NOMO-1 (cell line): Measurements from ENCODE around the gene PDE4B.
"Not testable (repeated sequence)": the region's sequence is repeated elsewhere in the genome, so short reads cannot be mapped to it uniquely, and the experiment has no call there.

Experiments
- DNase-seq, 2 experiments: peaks; one replicate each; lab custom pipeline; 2025; ENCODE audit not compliant: unreplicated experiment in 2 of 2; lab: John Stamatoyannopoulos, UW

The PDE4B gene

DNA sequence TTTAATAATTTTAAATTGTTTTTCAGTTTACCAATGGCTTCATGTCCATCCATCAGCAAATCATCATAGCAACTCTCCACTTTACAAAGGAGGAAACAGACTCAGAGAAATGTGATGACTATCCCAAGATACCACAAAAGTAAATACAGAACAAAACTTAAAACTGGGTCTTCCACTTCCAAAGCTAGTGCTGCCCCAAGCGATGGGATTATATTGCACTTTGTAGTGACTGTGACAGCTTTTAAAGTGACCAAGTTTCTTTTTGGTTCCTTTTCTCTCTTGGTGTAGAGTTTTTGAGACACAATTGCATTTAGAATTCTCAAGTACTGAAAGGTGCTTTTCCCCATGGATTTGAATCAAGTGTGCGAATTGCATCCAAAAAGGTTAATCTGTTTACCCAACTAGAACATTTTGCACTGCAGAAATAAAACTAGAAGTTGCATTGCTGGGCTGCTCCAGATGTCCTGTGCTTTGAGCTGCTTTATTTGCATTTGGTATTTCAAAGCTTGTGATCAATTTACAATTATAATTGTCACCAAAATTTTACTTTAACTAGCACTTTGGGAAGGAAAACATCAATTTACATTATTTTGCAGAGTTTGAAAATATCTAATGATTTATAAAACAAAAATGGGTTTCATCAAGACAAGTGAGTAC, 320.2 kb downstream of the PDE4B start:
- no peak for DNase-seq

DNA sequence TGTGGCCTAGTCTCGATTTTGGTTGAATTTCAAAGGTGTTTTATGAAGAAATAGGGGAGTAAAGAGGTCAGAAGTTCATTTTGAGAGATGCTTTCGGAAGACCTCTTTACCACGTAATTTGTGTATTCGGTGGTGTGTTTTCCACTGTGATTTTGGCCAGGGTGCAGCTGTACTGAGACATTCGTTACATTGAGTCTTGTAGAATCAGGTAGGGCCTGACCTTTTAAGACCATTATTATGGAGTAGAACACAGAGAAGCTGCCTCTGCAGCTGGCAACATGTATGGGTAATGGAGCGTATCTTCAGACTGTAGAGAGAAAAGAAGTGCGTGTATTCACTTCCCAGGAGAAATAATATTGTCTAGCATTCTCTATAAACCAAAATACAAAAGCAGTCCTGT, 326.5 kb downstream of the PDE4B start:
- DNase-seq, result no peak

DNA sequence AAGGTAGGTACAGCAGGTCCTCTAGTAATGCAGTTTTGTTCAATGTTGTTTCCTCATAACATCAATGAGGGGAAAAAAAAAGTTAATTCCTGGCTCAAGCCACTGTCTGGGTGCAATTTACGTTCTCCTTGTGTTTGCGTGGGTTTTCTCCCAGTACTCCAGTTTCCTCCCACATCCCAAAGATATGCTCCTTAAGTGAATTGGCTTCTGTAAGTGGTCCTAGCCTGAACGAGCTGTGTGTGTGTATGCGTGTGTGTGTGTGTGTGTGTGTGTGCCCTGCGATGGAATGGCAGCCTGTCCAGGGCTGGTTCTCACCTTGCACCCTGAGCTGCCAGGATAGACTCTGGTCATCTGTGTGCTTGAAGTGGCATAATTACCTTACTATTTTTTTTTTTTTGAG, 332.0 kb downstream of the PDE4B start:
- no peak for DNase-seq

DNA sequence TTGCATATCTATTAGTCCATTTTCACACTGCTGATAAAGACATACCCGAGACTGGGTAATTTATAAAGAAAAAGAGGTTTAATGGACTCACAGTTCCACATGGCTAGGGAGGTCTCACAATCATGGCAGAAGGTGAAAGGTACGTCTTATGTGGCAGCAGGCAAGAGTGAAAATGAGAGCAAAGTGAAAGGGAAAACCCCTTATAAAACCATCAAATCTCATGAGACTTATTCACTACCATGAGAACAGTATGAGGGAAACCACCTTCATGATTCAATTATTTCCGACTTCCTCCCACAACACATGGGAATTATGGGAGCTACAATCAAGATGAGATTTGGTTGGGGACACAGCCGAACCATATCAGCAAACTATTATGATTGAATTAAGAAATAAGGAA, 335.9 kb downstream of the PDE4B start:
- DNase-seq, result not testable (repeated sequence)

DNA sequence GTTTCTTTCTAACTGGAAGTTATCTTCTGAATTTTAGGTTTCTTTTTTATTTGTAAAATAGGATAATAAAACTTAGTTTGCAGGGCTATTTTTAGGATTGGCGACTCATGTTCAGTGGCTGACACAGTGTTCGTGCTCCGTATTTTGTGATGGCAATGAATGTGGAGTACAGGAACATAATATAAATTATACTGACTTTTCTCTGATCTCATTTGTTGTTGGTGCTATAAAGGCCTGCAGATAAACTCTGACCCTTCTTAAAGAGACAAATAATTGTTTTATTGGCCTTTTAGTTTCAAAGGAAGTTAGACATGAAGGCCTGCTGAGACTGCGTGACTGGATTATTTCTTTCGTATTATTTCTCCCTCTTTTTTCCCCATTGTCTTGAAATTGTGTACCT, 339.6 kb downstream of the PDE4B start:
- DNase-seq, result no peak

DNA sequence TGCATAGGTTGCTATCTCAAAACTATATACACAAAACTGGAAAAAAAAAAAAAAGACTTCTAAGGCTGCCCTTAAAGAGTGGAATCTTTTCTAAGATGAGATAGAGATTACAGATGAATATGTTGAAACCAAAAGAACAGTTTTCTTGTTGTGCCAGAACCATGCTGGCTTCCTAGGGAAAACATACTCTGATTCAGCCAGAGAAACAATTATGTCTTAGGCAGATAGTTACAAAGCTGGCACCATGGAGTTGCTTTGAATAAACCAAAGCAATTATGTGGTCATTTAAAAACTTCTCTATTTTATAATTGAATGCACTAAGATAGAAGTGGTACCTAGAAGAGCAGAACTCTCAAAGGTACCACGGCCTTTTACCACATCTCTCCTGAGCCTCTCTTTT, 341.3 kb downstream of the PDE4B start:
- no peak for DNase-seq

DNA sequence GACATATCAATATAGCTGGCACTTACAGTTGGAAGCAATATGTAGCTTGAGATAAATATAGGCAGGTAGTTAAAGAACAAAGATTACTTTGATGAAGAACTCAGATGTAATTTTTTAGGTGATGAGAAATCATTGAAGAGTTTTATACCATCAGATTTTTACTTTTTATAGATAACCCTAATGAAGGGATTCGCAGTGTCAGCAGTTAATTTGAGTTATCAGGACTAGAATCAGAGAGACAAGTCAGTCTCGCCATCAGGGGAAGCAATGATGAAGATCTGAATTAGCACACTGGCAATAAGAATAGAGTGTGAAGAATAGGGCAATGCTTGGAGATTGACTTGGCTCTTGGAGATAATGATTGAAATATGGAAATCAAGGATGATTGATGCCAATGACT, 342.5 kb downstream of the PDE4B start:
- DNase-seq, result no peak

DNA sequence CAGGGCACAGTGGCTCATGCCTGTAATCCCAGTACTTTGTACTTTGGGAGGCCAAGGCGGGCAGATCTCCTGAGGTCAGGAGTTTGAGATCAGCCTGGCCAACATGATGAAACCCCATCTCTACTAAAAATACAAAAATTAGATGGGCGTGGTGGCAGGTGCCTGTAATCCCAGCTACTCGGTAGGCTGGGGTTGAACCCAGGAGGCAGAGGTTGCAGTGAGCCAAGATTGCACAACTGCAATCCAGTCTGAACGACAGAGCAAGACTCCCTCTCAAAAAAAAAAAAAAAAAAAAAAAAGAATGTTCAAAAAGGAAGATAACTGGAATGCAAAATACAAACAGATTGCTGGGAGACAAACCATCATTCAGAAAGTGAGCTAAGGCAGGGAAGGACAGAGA, 343.7 kb downstream of the PDE4B start:
- DNase-seq, result not testable (repeated sequence)

DNA sequence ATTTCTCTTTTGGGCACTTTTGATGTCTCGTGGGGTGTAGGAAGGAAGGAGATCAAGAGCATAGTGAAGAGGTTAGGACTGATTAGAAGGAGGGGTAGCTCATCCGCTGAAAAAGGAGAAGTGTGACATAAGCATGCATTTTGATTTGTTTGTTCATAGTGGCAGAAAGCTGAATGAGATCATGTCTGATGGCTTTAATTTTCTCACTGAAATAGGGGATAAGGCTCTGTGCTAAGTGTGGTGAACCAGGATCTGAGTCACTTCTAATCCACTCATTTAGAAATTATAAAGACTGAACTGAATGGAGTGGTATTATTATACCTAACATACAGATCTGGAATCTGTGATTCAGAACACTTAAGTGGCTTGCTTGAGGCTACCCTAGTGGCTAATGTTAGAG, 344.5 kb downstream of the PDE4B start:
- no peak for DNase-seq

DNA sequence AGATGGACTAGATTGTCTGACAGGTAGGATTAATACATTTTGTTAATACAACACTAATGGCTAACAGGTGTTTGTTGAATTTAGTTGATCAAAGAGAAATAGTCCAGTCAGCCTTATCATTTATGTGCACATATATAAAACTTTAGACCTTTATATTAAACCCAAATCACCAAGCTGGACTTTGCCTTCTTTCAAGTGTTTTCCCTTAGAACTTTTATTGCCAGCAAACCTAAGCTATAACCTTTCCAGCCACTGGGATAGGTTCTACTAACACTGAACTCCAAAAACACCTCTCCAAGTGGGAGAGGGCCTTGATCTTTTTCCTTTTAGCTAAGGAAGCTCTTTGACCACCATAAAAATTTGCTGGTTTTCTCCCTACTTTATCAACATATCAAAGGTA, 345.9 kb downstream of the PDE4B start:
- DNase-seq, result no peak

DNA sequence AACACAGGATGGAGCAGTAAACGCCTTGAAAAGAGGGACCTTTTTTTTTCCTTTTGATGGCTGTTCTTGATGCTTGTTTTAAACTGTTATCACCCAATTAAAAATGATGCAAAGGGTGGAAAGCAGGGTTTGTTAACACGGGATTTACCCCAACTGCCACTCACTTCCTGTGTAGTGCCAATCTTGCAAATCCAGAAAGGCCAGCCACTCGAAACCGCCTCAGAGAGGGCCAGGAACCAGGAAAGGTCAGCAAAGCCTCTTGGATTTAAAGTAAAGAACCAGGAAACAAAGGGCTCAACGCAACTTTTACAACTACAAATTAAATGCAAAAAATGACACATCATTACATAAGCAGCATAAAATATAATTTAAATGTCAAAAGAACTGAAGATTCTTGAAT, 347.4 kb downstream of the PDE4B start:
- DNase-seq, result no peak

DNA sequence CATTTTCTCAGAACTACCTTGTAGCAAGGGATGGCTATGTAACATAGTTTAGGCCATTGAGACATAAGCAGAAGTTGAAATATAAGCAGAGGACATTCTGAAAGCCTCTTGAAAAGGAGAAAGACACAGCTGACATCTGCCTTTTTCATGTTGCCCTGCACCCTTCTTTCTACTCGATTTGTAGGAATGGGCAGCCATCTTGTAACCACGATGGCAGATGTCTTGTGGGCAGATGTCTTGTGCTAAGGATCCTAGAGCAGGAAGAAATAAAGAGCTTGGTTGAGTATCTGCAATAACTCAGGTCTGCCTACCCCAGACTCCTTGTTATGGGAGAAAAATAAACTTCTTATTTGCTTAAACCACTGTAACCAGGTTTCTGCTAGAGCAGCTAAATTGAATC, 351.0 kb downstream of the PDE4B start:
- no peak for DNase-seq

DNA sequence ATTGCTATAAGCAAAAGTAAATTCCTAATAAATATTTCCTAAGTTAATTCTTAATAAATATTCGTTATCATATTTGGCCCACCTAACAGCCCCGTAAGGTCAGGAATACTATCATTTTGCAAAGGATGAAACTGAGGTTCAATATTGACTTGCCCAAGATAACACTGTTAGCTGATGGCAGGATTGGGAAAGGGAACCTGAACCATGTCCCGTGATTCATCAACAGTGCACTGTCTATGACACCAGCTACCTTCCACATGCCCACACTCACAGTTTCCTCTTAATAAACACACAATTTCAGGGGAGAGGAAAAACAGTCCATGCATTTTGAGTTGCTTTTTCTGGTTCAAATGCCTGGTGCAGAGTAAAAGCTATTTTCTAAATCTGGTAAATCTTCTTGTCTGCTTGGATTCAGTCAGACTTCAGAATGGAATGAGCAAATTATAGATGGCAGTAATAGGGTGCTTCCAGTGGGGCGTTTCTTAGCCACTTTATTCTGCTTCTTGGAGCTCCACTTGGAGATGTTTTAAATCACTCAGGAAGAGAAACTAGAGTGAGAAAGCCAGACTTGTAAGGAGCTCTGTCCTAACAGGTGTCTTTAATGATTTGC, 354.6 kb downstream of the PDE4B start:
- no peak for DNase-seq

DNA sequence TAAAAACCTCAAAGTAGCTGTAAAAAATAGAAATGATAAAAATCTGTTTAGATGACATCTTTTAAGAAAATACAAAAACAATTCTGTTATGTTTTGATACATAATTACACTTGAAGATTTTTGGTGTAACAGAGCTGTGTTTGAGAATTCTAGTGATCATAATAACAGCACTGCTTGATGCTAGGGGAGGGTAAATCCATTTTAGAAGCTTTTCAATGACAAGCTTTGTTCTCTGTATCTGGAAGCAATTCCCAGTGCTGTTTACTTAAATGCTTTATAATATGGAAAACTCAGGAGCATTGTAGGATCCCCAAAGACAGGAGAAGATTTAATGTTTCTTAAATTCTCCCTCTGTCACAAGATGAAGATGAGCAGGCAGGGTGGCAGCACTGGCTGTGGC, 359.3 kb downstream of the PDE4B start:
- DNase-seq, result no peak

DNA sequence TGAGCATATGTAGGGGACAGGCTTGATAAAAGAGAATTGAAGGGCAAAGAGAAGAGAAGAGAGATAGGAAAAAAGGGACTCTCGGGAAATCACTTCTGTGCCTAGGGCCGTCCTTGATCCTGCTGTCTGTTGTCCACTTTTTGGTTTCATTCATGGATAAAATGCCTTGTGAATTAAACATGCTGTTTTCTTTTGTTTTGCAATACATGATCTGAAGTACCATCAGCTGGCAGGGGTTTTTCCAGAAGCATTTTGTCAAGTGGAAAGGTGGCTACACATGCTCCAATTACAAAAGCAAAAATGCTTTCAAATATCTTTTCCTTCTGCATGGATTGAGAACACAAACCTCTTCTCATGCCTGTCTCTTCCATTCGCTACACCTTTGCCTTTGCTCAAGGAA, 361.7 kb downstream of the PDE4B start:
- DNase-seq, result no peak

DNA sequence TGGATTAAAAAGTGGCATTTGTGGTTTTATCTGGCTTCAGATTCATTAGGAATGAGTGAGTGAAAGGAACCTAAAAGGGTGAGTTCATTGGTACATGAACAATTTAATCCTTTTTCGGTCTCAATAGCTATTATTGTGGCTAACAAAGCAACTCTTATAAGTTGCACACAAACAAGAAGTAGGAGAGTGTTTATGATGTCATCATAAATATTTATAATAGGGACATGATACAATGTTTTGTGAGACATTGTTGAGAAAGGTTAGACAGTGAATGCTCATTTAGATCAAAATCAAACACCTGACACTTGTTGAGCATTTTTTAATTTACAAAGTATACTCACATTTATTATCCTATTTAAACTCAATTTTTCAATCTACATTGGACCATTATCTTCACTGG, 363.4 kb downstream of the PDE4B start:
- DNase-seq, result no peak

DNA sequence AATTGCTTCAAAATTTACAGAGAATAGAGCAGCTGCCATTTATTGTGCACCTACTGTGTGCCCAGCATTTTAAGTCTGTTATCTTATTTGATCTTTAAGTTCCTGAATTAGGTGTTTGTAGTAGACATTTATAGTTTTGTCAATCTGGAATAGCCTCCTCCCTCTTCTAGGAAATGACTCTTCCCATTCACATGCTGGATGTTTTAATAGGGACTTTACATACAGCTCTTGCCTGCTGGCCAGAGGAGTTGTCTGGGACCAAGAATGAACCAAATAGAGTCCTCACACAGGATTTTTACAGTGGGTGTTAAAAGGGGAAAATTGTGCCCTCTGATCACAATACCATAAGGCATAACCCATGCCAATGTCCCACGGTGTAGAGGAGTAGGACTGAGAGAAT, 367.1 kb downstream of the PDE4B start:
- no peak for DNase-seq

DNA sequence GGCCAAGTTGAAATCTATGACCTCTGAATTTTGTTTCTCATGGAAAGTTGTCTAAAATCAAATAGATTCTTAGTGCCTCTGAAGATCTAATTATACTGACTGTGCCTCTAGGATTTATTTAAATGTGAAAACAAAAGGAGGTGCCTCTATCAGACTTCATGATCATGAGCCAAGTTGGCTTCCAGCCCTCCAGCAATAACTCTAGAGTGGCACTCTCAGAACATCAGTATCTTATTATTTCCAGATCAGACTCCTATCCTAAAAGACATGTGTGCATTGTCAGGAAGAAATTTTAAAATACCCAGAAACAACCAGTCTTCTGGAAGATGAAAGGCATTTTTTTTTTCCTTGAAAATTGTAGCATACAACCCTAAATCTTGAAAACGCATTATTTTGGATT, 368.0 kb downstream of the PDE4B start:
- no peak for DNase-seq

DNA sequence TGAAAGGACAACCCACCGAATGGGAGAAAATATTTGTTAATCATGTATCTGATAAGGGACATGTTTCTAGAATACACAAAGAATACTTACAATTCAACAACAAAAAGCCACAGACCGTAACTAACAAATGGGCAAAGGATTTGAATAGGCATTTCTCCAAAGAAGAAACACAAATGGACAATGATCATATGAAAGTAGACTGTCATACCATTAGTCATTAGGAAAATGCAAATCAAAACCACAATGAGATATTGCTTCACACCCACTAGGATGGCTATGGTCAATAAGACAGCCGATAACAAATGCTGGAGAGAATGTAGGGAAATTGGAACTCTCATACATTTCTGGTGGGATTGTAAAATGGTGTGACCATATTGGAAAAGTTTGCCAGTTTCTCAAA, 374.1 kb downstream of the PDE4B start:
- DNase-seq, result no peak

DNA sequence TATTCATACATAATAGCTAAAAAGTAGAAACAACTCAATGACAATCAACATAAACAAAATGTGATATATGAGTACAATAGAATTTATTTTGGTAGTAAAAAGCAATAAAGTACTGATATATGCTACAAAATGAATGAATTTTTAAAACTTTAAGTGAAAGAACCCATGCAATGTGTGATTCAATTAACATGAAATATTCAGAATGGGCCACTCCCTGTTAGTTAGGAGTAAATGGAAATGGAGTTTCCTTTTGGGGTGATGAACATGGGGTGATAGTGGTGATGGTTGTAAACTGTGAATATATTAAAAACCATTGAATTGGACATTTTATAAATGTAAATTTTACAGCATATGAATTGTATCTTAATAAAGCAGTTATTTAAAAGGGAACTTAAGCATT, 374.6 kb downstream of the PDE4B start:
- DNase-seq, result no peak

DNA sequence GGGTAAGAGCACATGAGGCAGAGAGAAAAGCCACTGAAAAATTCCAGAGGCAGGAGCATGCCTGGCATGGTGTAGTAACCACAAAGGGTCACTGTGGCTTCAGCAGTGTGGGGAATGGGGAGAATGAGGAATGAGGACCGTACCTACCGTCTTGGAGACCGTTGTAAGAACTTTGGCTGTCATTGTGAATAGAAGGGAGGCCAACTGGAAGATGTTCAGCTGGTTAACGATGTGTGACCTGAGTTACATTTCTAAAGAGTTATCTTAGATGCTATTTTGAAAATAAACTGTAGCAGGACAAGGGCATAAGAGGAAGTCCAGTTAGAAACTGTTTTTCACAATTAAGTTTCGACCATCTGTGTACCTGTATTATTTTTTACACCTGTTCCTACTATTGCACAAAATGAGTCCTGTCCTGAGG, 375.8 kb downstream of the PDE4B start:
- DNase-seq, result no peak

DNA sequence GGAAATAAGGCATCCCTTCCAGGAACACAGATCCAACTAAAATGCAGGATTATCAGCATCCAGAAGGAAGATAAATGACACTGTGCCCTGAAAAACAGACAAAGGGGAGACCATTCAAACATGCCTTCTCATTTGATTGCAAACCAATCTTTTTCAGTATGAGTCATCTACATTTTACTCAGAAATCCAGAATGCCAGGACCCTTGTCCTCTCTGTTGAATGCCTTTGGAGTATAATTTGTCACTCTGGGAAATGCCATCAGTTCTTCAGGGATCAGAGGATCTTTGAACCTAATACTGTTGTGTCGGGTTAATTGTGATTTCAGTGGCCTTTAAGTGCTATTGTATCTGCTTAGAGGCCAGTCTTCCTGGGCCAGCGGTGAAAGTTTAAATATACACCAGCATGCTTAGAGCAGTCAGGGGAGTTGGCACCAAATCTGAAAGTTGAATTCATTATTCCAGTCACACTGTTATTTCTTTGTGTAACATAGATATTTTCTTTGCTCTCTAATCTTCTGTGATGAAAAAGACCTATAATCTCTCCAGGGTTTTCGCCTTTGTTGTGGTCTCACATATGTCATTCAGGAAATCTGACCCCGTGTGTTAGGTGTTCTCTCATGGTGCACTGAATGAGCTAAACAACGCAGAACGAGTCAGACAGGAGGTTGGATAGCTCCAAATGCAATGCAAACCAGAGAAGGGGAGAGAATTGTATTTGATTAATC, 376.4 kb downstream of the PDE4B start:
- DNase-seq, result no peak
